ENCODE measurements around the gene AVPR2.

AVPR2 gene

GRCh38 chrX:153866302-153867019, 38.0 kb upstream of the AVPR2 start:
- no peak for TF ChIP-seq TAF1 (IDR thresholded peaks at IDR 0.05; ENCODE audit: low read depth)
- no peak for TF ChIP-seq CEBPB (IDR thresholded peaks at IDR 0.05)
- TF ChIP-seq NFIC (IDR thresholded peaks at IDR 0.05): no peak
- TF ChIP-seq, protein P1, sequence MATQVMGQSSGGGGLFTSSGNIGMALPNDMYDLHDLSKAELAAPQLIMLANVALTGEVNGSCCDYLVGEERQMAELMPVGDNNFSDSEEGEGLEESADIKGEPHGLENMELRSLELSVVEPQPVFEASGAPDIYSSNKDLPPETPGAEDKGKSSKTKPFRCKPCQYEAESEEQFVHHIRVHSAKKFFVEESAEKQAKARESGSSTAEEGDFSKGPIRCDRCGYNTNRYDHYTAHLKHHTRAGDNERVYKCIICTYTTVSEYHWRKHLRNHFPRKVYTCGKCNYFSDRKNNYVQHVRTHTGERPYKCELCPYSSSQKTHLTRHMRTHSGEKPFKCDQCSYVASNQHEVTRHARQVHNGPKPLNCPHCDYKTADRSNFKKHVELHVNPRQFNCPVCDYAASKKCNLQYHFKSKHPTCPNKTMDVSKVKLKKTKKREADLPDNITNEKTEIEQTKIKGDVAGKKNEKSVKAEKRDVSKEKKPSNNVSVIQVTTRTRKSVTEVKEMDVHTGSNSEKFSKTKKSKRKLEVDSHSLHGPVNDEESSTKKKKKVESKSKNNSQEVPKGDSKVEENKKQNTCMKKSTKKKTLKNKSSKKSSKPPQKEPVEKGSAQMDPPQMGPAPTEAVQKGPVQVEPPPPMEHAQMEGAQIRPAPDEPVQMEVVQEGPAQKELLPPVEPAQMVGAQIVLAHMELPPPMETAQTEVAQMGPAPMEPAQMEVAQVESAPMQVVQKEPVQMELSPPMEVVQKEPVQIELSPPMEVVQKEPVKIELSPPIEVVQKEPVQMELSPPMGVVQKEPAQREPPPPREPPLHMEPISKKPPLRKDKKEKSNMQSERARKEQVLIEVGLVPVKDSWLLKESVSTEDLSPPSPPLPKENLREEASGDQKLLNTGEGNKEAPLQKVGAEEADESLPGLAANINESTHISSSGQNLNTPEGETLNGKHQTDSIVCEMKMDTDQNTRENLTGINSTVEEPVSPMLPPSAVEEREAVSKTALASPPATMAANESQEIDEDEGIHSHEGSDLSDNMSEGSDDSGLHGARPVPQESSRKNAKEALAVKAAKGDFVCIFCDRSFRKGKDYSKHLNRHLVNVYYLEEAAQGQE (IDR thresholded peaks at IDR 0.05; ENCODE audit: low read depth): no peak
- TF ChIP-seq RAD21 (IDR thresholded peaks at IDR 0.05; ENCODE audit: low read depth): no peak
- TF ChIP-seq TCF12 (IDR thresholded peaks at IDR 0.05; ENCODE audit: low read depth): no peak
- TF ChIP-seq TEAD4 (IDR thresholded peaks at IDR 0.05): no peak
- TF ChIP-seq CREB1 (IDR thresholded peaks at IDR 0.05; ENCODE audit: low read depth): no peak
- no peak for TF ChIP-seq YY1 (IDR thresholded peaks at IDR 0.05; ENCODE audit: low read depth)
- no peak for TF ChIP-seq USF1 (IDR thresholded peaks at IDR 0.05)
- TF ChIP-seq FOXM1 (IDR thresholded peaks at IDR 0.05; ENCODE audit: borderline replicate concordance, low read depth): no peak
- TF ChIP-seq, protein P2, sequence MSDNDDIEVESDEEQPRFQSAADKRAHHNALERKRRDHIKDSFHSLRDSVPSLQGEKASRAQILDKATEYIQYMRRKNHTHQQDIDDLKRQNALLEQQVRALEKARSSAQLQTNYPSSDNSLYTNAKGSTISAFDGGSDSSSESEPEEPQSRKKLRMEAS (IDR thresholded peaks at IDR 0.05): no peak
- no peak for TF ChIP-seq ZBTB7A (IDR thresholded peaks at IDR 0.05; ENCODE audit: low read depth)
- TF ChIP-seq EGR1 (IDR thresholded peaks at IDR 0.05): no peak
- TF ChIP-seq EP300 (IDR thresholded peaks at IDR 0.05; ENCODE audit: borderline replicate concordance): no peak

DNA sequence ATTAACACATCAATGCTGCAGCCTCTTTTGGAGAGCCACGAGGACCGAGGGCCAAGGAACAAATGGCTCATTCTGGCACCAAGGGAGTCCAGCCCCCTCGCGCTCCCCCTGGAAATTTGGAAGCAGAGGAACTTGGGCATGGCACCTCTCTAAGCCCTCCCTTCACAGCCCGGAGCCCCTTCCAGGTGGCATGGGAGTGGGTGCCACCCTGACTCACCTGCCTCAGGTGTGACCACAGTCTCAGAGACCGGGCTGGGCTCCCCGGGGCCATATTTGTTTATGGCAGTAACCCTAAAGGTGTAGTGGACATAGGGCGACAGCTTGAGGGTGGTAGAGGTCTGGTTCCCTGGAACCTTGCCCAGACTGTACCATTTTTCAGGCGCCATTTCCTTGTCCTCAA, 37.3 kb upstream of the AVPR2 start:
- TF ChIP-seq ZBTB7A (IDR thresholded peaks at IDR 0.05; ENCODE audit: low read depth) (no peak), RAD21 (IDR thresholded peaks at IDR 0.05; ENCODE audit: low read depth) (no peak), CREB1 (IDR thresholded peaks at IDR 0.05; ENCODE audit: low read depth) (no peak), EGR1 (IDR thresholded peaks at IDR 0.05) (no peak), NFIC (IDR thresholded peaks at IDR 0.05) (no peak), USF1 (IDR thresholded peaks at IDR 0.05) (no peak), EP300 (IDR thresholded peaks at IDR 0.05; ENCODE audit: borderline replicate concordance) (no peak), TCF12 (IDR thresholded peaks at IDR 0.05; ENCODE audit: low read depth) (no peak), TEAD4 (IDR thresholded peaks at IDR 0.05) (no peak)
- TF ChIP-seq, protein P2 (IDR thresholded peaks at IDR 0.05): no peak
- TF ChIP-seq, protein P1 (IDR thresholded peaks at IDR 0.05; ENCODE audit: low read depth): no peak

DNA sequence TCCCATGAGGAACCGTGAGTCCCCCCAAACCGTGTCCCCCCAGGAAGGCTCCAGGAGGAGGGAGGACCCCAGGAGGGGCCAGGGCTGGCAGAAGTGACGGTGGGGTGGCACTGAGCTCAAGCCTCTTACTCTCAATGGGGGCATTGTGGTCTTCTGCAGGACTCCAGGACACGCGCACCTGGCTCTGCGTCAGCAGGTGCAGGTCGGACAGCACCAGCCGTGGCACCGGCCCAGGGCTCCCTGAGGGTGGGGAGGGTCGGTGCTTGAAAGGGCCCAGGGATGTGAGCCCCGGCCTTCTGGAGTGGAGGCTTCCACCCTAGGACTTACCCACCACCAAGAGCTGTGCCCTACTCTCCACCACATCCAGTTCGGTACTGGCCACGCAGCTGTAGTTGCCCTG, 36.8 kb upstream of the AVPR2 start:
- no peak for TF ChIP-seq CREB1 (IDR thresholded peaks at IDR 0.05; ENCODE audit: low read depth)
- TF ChIP-seq FOXM1 (IDR thresholded peaks at IDR 0.05; ENCODE audit: borderline replicate concordance, low read depth): no peak
- no peak for TF ChIP-seq YY1 (IDR thresholded peaks at IDR 0.05; ENCODE audit: low read depth)
- TF ChIP-seq USF1 (IDR thresholded peaks at IDR 0.05): no peak
- no peak for TF ChIP-seq ZBTB7A (IDR thresholded peaks at IDR 0.05; ENCODE audit: low read depth)
- TF ChIP-seq, protein P1 (IDR thresholded peaks at IDR 0.05; ENCODE audit: low read depth): no peak

Measured in Ishikawa (cell line).